ENCODE measurements around the gene TNFAIP2. TPM values are rescaled to one million over a fixed set of nuclear protein-coding genes. Genes with fewer than 3 reads are reported as not detected.
A peak's percentile ranks its signal among the peaks of the same experiment; 100 is the strongest.

TNFAIP2 gene
- total RNA-seq, 1 donor from 2014 or later: 73.4 TPM

GRCh38 chr14:103093856-103094405 is 29.3 kb upstream of the TNFAIP2 start:
- DNase-seq: no peak

GRCh38 chr14:103094406-103095209 is 28.7 kb upstream of the TNFAIP2 start, which contains the start of gene EXOC3L4:
Gene EXOC3L4, plus strand, starts transcription at chr14:103094725. Its CDS starts 5,495 bp downstream, at chr14:103100220.
- DNase-seq: no peak

- no peak for DNase-seq
These were observed 28.0 kb upstream of the TNFAIP2 start for GRCh38 chr14:103095210-103095778.

- DNase-seq: no peak
These were observed 26.9 kb upstream of the TNFAIP2 start for GRCh38 chr14:103096387-103096786.

GRCh38 chr14:103097244-103097993 is 25.8 kb upstream of the TNFAIP2 start:
- no peak for DNase-seq

- DNase-seq: no peak
These were observed 25.0 kb upstream of the TNFAIP2 start for GRCh38 chr14:103097994-103098957.

GRCh38 chr14:103099081-103099732 is 24.1 kb upstream of the TNFAIP2 start:
- DNase-seq: no peak

GRCh38 chr14:103099733-103100280 is 23.5 kb upstream of the TNFAIP2 start:
- no peak for DNase-seq

GRCh38 chr14:103100281-103101121 is 22.8 kb upstream of the TNFAIP2 start:
- DNase-seq: no peak

GRCh38 chr14:103101257-103101962 is 21.9 kb upstream of the TNFAIP2 start:
- DNase-seq: no peak

- no peak for DNase-seq
These were observed 21.1 kb upstream of the TNFAIP2 start for GRCh38 chr14:103101963-103102688.

GRCh38 chr14:103102689-103103260 is 20.5 kb upstream of the TNFAIP2 start:
- DNase-seq: no peak

- peak; percentile 87 for DNase-seq
These were observed 19.5 kb upstream of the TNFAIP2 start for GRCh38 chr14:103103461-103104388.

- DNase-seq: no peak
These were observed 18.9 kb upstream of the TNFAIP2 start for GRCh38 chr14:103104389-103104653.

GRCh38 chr14:103104654-103105452 is 18.4 kb upstream of the TNFAIP2 start:
- peak; percentile 73 for DNase-seq

GRCh38 chr14:103105580-103106150 is 17.6 kb upstream of the TNFAIP2 start:
- peak; percentile 60 for DNase-seq

Data from tongue (tissue), 2 donors.